Suprapubic skin (tissue), 3 donors: ENCODE data around the gene ERAS.

Experiments
- CTCF ChIP-seq, 2 donors: fragments of 200-600 bp in 1 of 2; fragments of 450-650 bp in 1 of 2; sonication (generic) in 1 of 2; IDR thresholded peaks; one replicate each; pipeline ENCODE4 v1.5.1; 2016 to 2019; ENCODE audit warnings: antibody characterized with exemption in 2 of 2, mild to moderate bottlenecking in 1 of 2, moderate library complexity in 1 of 2
- POLR2A ChIP-seq, 2 donors: fragments of 450-650 bp; IDR thresholded peaks; one replicate each; pipeline ENCODE4 v1.6.1; 2017; ENCODE audit warnings: antibody characterized with exemption in 2 of 2, mild to moderate bottlenecking in 2 of 2, moderate library complexity in 2 of 2

GRCh38 chrX:48824066-48824465 is 2.2 kb upstream of the ERAS start:
- no peak for TF ChIP-seq CTCF (IDR thresholded peaks at IDR 0.05)
- TF ChIP-seq POLR2A (IDR thresholded peaks at IDR 0.05) = no peak
